ENCODE measurements around the gene MICALL1.

The MICALL1 gene

DNA sequence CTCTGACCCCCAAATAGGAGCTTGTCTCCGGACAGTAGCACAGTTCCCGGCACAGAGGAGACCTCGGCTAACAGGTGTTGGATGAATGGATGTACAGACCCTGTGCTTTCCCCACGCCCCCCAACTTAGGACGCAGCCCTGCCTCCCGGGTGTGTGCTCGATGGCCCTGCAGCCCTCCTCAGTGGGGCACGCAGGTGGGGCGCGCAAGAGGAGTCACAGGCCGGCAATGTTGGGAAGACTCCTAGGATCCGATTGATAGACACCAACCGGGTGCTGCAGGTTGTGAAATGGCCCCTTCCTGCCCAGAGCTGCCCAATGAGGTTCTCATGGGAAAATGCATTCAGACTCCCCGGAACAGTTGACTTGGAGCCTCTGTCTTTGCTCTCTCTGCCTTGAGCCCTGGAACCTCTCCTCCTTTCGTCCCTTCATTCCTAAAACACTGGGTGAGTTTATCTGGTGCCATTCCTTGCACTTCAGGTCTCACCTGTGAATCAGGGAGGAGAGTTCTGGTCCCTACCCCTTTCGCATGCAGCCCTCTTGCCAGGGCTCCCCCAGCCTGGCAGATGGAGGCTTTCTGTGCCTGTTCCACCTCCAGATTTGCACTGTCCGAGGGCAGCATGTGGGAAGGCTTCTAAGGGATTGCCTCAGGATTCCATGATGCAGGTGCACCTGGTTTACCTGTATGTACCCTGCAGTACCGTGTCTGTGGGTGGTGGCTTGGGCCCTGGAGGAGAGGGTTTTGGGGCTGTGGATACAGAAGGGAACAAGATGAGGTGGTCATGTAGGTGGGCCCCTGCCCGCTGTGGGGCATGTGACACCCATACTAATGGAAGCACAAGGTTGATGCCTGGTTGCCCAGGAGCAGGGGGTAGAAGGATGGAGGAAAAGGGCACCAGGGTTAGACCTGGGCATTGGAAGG, 1.2 kb downstream of the MICALL1 start:
- DNase-seq = no peak

DNA sequence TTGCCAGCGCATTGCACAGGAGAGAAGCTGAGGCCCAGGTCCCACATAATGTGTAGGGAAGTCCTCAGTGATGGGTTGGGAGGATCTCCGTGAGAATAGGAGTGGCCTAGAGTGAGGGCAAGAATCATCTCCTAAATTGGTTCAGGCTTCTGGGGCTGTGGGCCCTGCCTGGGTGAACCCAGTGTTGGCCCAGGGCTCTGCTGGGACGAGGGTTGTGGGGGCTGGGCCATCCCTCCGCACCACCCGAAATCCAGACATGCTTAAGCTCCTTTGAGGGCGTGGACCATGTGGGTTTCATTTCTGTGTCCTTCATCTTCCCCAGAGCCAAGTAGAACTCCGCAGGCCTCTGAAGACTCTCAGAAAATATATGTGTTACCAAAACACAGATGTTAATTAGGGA, 3.7 kb downstream of the MICALL1 start:
- DNase-seq = no peak

DNA sequence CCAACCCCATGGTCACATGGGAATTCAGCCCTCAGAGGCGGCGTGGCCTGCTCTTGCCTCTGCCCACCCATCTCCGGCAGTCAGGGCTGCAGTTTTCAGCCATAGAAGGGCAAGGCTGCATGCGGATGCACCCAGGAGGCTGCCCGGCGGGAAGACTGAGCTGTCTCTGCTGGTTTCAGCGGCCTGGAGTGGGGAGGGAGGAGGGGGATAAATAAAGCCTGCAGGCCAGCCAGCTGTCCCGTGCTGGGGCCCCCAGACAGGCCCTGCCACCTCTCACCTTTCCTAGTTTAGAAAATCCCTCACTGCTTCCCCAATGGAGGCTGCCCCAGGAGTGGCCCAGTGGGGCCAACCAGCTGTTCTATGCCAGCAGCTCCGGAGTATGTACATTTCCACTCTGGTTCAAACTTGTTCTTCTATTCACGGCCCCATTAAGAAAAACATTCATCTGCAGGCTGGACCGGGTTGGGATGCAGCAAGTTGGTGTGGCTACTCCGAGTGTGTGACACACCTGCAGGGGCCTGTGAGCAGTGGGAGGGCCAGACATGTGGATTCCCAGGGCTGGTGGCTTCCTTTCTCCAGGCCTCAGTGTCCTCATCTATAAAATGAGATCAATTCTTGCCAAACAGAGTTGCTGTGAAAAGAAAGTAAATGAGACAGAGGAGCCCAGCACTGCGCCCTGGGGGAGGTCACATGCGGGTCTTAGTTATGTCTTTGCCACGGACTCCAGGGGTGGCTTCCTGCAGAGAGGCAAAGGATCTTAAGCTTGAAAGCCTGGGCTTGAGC, 5.0 kb downstream of the MICALL1 start:
- DNase-seq = no peak

DNA sequence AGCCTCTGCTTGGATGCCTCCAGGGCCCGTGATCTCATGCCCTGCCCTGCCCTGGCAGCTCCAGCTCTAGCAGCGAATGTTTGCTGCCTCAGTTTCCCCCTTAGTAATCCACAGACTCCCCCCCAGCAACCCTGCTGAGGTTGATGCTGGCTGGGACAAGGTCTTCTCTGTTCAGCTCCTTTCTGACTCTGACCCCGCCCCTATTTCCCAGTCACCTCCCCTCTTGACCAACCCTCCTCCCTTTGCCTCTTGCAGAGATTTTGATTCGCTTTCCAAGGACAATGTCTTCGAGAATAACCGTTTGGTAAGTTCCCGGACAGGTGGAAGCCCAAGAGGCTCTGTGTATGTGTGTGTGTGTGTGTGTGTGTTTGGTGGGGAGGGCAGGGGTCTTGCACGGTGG, 5.6 kb downstream of the MICALL1 start:
- DNase-seq = no peak

DNA sequence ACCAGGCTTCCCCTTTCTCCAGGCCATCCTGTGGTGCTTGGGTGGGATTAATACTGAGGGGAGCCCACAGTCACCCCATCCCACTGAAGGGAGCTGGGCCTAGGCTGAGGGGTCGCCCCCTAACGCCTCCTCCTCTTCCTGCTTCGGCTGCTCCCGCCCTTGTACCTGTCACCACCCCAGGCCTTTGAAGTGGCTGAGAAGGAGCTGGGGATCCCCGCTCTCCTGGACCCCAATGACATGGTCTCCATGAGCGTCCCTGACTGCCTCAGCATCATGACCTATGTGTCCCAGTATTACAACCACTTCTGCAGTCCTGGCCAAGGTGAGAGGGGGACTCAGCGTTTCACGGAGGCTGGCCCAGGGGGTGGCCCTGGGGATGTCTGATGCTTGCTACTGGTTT, 6.1 kb downstream of the MICALL1 start:
- no peak for DNase-seq

DNA sequence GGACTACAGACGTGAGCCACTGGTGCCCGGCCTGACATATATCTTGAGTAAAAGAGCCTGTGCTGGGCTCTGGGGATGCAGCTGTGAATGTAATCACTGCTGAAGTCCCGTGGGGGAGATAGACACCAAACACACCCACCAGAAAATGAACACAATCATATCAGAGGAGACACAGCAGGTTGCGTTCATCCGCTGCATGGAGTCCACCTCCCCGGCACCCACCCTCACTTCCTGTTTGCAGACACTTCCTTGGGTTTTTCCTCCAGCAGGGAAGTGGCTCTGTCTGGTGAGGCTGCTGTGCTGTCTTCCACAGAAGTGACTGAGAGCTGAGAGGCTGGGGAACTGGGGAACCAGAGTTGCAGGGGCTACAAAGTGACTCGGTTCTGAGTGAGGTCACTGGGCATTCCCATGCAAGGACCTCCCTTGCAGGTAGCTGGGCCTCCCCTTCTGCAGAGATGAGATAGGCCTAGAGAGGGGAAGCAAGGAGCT, 7.2 kb downstream of the MICALL1 start:
- DNase-seq = no peak

DNA sequence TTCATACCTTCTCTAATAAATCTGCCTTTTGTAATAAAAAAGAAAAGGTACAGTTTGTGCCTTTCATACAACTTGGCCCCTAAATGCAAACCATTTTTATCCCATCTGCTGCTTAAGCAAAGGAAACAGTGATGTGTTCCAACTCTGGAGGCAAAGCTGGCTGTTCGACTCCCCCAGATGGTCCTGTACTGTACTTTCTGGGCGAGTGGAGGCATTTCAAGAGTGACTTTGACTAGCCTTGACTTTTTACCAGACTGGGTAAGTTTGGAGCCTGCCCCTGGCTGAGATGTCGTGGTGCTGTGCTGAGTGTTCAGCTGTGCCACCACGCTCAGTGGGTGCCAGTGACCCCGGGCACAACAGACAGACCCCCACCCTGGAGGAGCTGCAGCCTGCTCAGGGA, 10.2 kb downstream of the MICALL1 start:
- no peak for DNase-seq

DNA sequence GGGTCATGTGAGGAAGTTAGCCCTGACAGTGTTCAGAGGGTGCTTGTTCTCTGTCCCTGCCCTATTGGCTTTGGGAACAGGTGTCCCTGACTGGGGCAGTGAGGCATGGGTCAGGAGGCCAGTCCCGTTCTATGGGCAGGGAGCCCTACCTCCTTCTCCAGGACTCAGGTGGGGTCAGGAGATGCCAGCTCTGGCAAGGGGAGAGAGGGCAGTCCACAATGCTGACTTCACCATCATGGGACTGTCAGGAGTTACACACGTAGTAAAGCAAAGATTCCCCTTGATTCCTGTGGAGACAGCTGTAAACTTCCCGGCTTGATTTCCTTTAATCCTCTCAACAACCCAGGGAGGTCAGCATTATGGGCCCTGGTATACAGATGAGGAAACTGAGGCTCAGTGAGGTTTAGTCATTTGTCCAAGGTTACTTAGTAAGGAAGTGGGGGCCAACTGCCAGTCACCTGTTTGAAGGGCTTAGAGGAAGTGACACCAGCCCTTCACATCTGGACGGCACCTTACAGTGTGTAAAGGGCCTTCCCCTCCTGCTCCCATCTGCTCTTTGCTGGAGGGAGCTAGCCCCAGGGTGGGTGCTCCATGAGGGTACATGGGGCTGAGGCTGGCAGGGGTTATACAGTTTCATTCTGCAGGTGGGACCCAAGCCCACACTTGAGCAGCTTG, 11.9 kb downstream of the MICALL1 start:
- DNase-seq = no peak

DNA sequence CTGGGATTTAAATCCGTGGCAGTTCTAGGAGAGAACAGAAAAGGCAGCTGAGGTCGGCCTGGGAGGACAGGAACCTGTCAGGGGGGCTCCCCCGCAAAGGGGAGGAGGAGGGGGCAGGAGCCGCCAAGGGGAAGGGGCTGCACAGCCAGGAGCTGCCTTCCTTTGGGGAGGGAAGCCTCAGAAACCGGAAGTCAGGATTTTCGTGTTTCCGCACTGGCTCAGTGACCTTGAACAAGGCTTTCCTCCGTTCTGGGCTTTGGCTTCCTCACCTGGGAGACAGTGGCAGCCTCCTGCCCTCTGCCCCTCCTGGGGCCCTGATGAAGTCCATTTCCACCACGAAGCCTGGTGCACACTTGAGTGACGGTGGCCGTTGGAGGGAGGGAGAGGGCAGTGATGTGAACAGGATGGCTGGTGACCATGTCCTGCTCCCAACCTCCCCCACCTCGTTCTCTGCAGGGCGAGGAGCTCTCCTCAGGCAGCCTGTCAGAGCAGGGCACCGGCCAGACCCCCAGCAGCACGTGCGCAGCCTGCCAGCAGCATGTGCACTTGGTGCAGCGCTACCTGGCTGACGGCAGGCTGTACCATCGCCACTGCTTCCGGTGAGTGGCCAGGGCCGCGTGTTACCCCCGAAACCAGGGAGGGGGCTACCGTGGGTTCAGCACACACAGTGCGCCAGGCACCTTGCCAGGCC, 12.6 kb downstream of the MICALL1 start:
- DNase-seq = no peak

DNA sequence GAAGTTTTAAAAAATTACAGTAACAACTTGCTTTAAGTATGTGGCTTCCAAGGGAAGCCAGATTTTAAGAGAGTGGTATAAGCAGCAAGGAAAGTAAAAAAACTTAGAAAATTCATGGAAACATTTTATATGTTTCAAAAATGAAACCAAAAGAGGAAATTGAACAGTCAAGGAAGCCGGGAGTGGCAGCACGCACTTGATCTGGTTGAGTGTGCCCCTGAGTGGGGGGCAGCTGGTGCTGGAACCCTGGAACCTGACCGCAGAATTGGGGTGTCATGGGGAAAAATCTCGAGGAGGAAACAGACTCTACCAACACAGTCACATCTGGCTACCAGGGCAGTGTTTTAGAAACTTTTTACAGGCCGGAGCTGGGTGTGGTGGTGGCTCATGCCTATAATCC, 14.0 kb downstream of the MICALL1 start:
- DNase-seq = no peak

DNA sequence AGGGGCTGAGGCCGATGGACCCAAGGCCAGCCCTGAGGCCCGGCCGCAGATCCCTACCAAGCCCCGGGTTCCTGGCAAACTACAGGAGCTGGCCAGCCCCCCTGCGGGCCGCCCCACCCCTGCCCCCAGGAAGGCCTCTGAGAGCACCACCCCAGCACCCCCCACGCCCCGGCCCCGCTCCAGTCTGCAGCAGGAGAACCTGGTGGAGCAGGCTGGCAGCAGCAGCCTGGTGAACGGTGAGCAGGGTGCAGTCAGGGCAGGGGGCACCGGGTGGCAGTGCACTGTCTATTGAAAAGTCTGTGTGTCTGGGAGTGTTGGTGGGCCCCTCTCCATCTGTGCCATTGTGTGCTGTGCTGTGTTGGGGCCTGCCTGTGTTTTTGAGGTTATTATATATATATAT, 16.1 kb downstream of the MICALL1 start:
- no peak for DNase-seq

DNA sequence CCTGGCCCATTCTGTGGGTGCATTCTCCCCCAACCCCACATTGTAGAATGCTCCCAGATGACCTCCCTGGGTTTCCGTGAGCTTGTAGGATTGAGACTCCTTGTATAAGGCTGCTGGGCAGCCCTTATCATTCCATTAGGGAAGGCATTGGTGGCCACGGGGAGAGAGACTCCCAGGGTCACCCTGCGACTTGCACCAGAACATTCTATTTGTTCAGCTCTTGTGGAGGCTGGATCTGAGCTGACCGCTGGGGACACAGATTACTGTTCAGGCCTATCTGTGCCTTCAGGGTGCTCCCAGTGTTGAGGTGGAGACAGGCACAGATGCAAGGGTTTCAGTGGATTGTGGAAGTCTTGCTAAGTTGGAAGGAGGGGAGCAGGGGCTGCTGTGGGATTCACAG, 17.8 kb downstream of the MICALL1 start:
- DNase-seq = no peak

DNA sequence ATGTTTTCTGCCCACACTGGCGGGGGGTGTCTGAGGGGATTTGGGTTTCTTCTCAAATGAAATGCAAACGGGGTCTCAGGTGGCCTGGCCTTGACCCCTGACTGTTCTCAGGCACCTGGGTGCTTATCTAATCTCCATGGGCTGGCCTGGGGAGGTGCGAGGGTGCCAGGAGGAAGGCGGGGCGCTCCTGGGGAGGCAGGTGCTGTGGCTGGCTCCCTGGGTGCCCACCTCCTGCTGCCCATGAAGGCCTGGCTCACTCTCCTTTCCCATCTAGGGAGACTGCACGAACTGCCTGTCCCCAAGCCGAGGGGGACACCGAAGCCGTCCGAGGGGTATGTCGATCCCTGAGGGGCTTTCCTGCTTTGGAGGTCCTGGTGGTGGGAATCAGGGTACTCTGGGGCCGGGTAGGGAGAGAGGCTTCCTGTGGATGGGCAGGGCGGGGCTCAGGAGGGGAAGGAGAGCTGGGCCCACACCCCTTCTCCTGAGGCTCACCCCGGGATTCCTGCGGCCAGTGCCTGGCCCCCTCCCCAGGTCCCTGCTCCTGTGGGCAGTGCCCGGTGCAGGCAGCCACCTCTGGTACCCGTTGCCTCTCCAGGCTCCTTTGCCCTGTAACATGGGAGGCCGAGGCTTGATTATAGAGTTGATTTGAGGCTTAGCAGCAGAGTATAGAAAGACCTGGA, 18.4 kb downstream of the MICALL1 start:
- no peak for DNase-seq

DNA sequence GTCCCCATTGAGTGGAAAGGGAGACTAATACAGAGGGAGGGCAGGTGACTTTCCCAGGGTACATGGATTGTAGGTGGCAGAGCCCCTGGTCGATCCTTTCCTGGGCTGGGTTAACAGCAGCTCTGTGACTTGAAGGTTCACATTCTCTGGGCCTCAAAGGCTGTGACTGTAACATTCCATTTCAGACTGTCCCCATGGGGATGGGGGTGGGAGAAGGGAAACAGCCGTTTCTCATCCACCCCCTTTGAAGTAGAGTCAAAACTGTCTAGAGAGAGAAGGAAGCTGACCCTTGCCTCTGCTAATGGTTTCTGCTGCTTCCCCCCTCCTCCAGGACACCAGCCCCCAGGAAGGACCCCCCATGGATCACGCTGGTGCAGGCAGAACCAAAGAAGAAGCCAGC, 19.2 kb downstream of the MICALL1 start:
- DNase-seq = no peak

DNA sequence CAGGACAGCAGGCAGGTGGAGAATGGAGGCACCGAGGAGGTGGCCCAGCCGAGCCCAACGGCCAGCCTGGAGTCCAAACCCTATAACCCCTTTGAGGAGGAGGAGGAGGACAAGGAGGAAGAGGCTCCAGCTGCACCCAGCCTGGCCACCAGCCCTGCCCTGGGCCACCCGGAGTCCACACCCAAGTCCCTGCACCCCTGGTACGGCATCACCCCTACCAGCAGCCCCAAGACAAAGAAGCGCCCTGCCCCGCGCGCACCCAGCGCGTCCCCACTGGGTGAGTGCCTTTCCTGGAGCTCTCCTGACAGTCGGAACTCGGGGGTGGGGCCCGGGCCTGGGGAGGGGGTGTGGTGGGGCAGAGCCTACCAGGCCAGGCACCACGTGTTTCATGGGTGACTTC, 19.7 kb downstream of the MICALL1 start:
- no peak for DNase-seq

DNA sequence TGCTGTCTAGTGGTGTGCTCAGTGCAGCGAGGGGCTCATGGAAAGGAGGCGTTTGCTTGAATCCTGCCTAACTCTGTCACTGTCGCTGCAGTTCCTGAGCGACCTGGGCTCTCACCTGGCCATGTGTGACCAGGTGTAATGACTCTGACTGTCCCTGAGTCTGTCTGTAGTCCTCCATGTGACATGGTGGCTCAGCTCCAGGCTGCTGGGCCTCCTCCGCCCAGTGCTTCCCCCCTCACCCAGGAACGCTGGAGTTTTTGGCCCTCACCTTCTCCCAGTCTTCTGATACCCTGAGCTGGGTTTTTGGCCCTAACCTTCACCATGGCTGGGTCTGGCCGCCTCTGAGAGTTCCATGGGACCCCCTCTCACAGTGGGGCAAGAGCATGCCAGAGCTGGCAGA, 20.3 kb downstream of the MICALL1 start:
- DNase-seq = no peak

DNA sequence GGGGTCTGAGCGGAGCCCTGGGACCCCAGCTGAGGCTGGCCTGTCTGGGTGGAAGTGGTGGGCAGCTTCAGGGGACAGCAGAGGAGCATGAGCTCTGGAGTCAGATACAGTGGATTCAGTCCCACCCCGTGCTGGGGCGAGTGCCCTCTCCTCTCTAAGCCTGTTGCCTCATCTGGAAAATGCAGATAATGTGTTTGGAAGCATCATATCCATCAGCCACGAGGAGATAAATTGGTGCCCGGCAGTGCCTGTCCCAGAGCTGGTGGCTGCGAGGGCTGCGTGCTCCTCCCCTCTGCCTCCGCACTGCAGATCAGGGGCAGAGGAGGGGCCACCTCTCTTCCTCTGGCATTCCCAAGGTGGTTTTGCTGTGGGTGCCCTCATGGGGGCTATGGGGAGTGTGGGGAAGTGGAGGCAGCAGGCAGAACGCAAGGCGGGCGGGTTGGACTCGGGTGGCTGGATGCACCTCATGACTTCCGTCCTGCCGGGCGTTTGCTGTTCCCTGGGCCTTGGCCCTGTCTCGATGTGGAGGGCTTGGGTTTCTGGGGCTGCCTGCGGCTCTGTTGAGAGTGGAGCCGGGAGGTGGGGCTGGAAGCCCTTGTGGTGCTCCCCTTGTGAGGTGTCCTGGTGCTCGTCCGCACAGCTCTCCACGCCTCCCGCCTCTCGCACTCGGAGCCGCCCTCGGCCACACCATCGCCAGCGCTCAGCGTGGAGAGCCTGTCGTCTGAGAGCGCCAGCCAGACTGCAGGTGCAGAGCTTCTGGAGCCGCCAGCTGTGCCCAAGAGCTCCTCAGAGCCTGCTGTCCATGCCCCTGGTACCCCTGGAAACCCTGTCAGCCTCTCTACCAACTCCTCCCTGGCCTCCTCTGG, 20.9 kb downstream of the MICALL1 start:
- no peak for DNase-seq

DNA sequence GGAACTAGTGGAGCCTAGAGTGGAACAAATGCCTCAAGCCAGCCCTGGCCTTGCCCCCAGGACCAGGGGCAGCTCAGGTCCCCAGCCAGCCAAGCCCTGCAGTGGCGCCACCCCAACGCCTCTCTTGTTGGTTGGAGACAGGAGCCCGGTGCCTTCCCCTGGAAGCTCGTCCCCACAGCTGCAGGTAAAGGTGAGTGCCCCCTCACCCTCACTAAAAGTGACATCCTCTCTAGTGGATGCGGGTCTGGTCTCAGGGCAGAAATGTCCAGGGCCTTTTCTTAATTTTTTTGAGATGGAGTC, 21.5 kb downstream of the MICALL1 start:
- no peak for DNase-seq

DNA sequence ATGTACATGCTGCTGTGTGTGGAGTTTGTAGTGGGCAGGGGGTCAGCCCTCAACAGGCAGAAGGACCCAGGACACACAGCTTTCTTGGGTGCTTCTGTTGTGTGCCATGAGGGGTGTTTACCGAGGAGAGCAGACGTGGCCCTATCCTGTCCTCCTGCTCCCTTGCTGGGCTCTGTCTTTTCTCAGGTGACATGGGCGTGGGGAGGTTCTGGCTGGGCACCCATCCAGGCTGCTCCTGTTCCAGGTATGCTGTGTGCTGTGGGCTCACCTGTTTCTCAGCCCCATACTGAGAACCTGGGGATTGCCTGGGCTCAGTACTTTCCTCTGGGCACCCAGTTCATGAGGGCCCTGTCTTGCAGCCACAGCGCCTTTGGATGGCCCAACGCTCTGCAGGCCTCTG, 23.3 kb downstream of the MICALL1 start:
- no peak for DNase-seq

DNA sequence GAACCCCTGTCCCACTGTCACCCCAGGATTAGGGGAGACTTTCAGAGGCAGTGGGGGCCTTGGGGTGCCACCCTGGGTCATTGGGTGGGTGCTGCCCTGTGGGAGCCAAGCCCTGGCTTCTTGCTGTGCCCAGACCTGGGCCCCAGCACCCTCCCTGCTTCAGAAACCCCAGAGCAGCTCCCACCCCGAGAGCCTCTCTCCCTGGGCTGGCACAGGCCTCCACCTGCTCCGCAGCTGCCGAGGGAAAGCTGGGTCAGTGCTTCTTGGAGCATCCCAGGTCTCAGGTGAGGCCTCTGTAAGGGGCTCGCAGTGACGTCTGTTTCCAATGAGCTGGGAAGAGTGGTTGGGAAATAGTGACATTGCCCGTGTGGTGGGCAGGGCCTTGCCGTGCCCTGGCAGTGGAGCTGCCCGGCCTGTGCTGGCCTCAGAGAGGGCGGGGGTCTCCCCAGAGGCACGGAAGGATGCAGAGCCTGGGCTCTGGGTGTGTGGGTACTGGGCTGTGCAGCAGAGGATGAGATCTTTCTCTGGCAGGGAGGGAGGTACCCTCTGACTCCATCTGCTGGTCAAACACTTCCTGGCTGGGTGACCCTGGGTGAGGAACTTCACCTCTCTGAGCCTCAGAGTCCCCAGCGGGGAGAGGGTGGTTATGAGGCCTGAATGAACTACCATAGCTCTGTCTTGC, 24.3 kb downstream of the MICALL1 start:
- DNase-seq = peak; percentile 19

DNA sequence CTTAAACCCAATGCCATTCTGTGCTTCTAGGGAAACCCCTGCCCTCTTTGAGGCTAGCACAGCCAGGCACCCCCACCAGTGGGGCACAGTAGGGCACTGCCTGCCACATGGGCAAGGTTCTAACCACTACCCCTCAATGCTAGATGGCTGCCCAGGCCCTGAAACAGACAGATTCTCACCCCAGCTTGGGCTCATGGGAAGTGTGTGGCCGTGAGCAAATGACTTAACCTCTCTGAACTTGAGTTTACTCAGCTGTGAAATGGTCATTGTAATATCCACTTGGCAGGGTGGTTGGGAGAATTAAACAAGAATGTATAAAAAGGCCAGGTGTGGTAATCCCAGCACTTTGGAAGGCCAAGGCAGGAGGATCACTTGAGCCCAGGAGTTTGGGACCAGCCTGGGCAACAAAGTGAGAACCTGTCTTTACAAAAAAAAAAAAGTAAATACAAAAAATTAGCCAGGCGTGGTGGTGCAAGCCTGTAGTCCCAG, 24.9 kb downstream of the MICALL1 start:
- DNase-seq = no peak
